WERI-Rb-1 (cell line): ENCODE data around the gene KRTAP2-1.

Experiments
- DNase-seq: peaks from one replicate; pipeline ENCODE4 v3.0.0-alpha.2; 2020
- H3K27ac ChIP-seq: fragments of 250-450 bp; sonication (Bioruptor Pico); 2 replicates; pipeline ENCODE4 v1.5.1; 2020; ENCODE audit warnings: mild to moderate bottlenecking, moderate library complexity
- H3K27me3 ChIP-seq: fragments of 250-450 bp; sonication (Bioruptor Pico); 2 replicates; pipeline ENCODE4 v1.5.1; 2021; ENCODE audit warnings: mild to moderate bottlenecking, low read depth, moderate library complexity; ENCODE audit not compliant: insufficient read depth, severe bottlenecking
- H3K36me3 ChIP-seq: fragments of 250-450 bp; sonication (Bioruptor Pico); 2 replicates; pipeline ENCODE4 v1.5.1; 2020; ENCODE audit warnings: mild to moderate bottlenecking, moderate library complexity
- H3K4me3 ChIP-seq: 2 replicates; pipeline ENCODE4 v1.5.1; 2011; ENCODE audit warnings: low read depth, mild to moderate bottlenecking, control low read depth, low read length
- H3K9me3 ChIP-seq: fragments of 250-450 bp; sonication (Bioruptor Pico); 2 replicates; pipeline ENCODE4 v1.5.1; 2021; ENCODE audit warnings: mild to moderate bottlenecking, moderate library complexity; ENCODE audit not compliant: severe bottlenecking
- TF ChIP-seq, protein P1 (sequence below): IDR thresholded peaks from 2 replicates; pipeline ENCODE4 v1.5.1; 2011; ENCODE audit warnings: low read depth, mild to moderate bottlenecking, control low read depth, inconsistent platforms, low read length

KRTAP2-1 gene

DNA sequence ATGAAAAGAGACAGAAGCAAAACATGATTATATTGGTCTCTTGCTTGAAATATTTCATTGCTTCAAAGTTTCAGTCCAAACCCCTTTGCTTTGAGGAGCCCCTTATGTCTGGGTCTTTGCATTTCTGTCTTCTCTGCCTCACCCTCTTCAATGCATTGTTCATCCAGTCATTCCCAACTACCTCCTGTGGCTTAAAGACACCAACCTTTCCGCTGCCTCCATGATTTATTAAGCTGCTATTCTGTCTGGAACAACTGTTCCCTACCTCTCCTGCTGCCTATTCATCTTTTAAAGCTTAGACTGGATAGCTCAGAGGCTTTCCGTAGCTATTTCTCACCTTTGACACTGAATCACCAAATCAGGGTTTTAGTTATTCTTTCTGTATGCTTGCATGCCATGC lies 49.8 kb downstream of the KRTAP2-1 start:
- TF ChIP-seq, protein P1, sequence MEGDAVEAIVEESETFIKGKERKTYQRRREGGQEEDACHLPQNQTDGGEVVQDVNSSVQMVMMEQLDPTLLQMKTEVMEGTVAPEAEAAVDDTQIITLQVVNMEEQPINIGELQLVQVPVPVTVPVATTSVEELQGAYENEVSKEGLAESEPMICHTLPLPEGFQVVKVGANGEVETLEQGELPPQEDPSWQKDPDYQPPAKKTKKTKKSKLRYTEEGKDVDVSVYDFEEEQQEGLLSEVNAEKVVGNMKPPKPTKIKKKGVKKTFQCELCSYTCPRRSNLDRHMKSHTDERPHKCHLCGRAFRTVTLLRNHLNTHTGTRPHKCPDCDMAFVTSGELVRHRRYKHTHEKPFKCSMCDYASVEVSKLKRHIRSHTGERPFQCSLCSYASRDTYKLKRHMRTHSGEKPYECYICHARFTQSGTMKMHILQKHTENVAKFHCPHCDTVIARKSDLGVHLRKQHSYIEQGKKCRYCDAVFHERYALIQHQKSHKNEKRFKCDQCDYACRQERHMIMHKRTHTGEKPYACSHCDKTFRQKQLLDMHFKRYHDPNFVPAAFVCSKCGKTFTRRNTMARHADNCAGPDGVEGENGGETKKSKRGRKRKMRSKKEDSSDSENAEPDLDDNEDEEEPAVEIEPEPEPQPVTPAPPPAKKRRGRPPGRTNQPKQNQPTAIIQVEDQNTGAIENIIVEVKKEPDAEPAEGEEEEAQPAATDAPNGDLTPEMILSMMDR = no peak
- DNase-seq = no peak
- H3K27me3 ChIP-seq = no peaks in the 10 kb centered on the region

DNA sequence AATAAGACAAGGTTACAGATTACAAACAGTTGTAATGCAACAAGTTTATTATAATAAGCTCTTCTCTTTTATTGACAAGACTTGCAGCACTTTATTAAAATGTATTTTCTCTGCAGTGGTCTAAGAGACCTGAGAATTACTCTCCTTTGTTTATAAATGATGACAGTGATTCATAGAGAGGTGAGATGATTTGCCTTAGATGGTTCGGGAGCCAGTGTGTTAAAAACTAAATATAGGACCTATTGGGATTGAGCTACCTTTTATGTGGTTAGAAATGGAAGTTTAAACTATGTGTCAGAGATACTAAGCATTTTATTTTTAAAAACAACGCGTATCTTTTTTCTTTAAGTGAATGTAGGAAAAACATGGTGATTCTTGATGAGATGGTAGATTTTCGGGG lies 50.3 kb downstream of the KRTAP2-1 start:
- Histone ChIP-seq H3K27me3 (no peaks in the 10 kb centered on the region), H3K27ac (no peak overlapping the region), H3K9me3 (no peaks in the 10 kb centered on the region), H3K4me3 (no peak overlapping the region), H3K36me3 (no peaks in the 10 kb centered on the region)
- TF ChIP-seq, protein P1 = no peak
- no peak for DNase-seq

More for the DNA sequence above, 49.8 kb downstream of the KRTAP2-1 start:
- no peak overlapping the region for H3K27ac ChIP-seq
- no peaks in the 10 kb centered on the region for H3K9me3 ChIP-seq
- no peak overlapping the region for H3K4me3 ChIP-seq
- H3K36me3 ChIP-seq = no peaks in the 10 kb centered on the region
